K562 (cell line): Measurements from ENCODE around the gene PPP1R14B. TPM values are rescaled to one million over a fixed set of nuclear protein-coding genes. Genes with fewer than 3 reads are reported as not detected.

Experiments used
- ELF2 ChIP-seq: fragments of 250-450 bp; sonication (Bioruptor Pico); IDR thresholded peaks from 2 replicates; pipeline ENCODE4 v1.5.0; 2021; ENCODE audit warnings: mild to moderate bottlenecking
- GATAD2A ChIP-seq: fragments of 450-650 bp; IDR thresholded peaks from 2 replicates; pipeline ENCODE4 v1.6.1; 2017
- MGA ChIP-seq: fragments of 450-650 bp; IDR thresholded peaks from 2 replicates; pipeline ENCODE4 v1.6.1; 2016; ENCODE audit warnings: mild to moderate bottlenecking, moderate library complexity
- POLR3G ChIP-seq: IDR thresholded peaks from 2 replicates; pipeline ENCODE4 v1.6.1; 2011; ENCODE audit not compliant: insufficient read length, insufficient replicate concordance; ENCODE audit errors: extremely low read depth
- ZFP1 ChIP-seq: fragments of 450-650 bp; formaldehyde crosslinking; IDR thresholded peaks from 2 replicates; pipeline ENCODE4 v1.4.0; 2020; ENCODE audit warnings: mild to moderate bottlenecking, mixed read lengths
- polyA plus RNA-seq, 8 experiments: library from polyadenylated mRNA; depleted of rRNA in 4 of 8; stranded (reverse) in 5 of 8; unstranded in 3 of 8; fragments of >200 nt; fragmentation: Nextera tagmentation in 2 of 8; fragmentation: Illumina TruSeq in 1 of 8; extraction: Ambion mirVana in 2 of 8; extraction: Trizol in 1 of 8; gene quantifications; 2 replicates each; pipeline versions ENCODE4 v1.2.1 to v1.2.3, GENCODE V29; 2011 to 2014; ENCODE audit warnings: inconsistent platforms in 1 of 8, missing spikeins in 1 of 8
- total RNA-seq, 7 experiments: library from RNA; depleted of rRNA in 6 of 7; stranded (reverse); fragments of >200 nt in 6 of 7; fragmentation: Illumina TruSeq in 2 of 7; extraction: Trizol in 2 of 7; gene quantifications; 2 replicates each; pipeline versions ENCODE4 v1.2.1 to v1.2.3, GENCODE V29; 2011 to 2021; ENCODE audit warnings: low replicate concordance in 1 of 7
- TF ChIP-seq, protein P1 (sequence below), 2 experiments: IDR thresholded peaks; 2 replicates each; pipeline ENCODE4 v1.6.1; 2012; ENCODE audit warnings: improper control_type of control experiment in 2 of 2, low read depth in 2 of 2, low read length in 2 of 2, borderline replicate concordance in 1 of 2
- TF ChIP-seq, protein P2 (sequence below): fragments of 450-650 bp; IDR thresholded peaks from 2 replicates; pipeline ENCODE4 v1.6.1; 2018; ENCODE audit not compliant: partially characterized antibody

The PPP1R14B gene
- total and polyA plus RNA-seq, 9 of the 15 experiments (the other 6 are each of a cell fraction or from before 2014, with no cell fraction given), result 7.7 to 566 (median 212) TPM

DNA sequence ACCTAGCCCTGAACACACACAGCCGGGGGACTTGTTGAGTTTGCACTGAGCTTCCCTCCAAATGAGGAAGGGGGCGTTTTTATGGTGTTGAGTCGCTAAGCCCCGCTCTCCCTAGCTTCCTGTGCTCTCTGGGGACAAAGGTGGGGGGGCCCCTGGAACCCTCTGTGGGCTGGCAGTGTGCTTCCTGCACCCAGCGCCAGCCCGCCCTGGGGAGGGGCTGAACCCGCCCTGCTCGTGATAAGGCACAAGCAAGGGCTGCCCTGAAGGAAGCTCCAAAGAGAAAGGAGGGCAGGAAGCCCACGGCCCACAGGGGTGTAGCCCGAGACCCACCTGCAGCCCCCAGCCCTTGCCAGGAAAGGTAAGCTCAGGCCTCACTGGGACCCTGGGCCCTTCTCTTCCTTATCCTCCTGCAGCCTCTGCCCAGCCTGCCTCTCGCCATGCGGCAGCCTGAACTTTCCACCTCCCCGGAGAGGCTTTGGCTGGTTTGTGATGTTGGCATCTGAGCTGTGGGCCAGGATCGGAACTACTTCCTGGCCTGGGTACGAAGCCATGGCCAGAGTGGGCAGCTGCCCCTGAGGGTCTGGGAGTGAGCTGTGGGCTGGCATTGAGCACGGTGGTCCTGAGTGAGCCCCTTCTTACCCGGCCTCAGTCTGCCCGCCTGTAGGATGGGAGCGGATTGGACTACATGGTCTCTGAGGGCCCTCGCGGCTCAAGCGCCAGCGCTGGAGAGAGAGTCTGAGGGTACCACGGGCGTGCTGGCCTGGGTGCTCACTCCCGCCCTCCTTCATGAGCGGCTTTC lies 40.1 kb downstream of the PPP1R14B start, which contains the start of gene FERMT3 (continued):
- 0 out of 2 replicates have a peak, but pooled peaks have one; percentile 65 for TF ChIP-seq GATAD2A
- no peak for TF ChIP-seq ZFP1 (CRISPR knock-in tag)
- TF ChIP-seq MGA, result 0 out of 2 replicates have a peak, but pooled peaks have one; percentile 17
- TF ChIP-seq, protein P1, sequence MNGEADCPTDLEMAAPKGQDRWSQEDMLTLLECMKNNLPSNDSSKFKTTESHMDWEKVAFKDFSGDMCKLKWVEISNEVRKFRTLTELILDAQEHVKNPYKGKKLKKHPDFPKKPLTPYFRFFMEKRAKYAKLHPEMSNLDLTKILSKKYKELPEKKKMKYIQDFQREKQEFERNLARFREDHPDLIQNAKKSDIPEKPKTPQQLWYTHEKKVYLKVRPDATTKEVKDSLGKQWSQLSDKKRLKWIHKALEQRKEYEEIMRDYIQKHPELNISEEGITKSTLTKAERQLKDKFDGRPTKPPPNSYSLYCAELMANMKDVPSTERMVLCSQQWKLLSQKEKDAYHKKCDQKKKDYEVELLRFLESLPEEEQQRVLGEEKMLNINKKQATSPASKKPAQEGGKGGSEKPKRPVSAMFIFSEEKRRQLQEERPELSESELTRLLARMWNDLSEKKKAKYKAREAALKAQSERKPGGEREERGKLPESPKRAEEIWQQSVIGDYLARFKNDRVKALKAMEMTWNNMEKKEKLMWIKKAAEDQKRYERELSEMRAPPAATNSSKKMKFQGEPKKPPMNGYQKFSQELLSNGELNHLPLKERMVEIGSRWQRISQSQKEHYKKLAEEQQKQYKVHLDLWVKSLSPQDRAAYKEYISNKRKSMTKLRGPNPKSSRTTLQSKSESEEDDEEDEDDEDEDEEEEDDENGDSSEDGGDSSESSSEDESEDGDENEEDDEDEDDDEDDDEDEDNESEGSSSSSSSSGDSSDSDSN (IDR thresholded peaks at IDR 0.05; ENCODE audit: borderline replicate concordance in 1 of 2, low read depth in 2 of 2, low read length in 2 of 2), result 0 out of 4 replicates have a peak, but pooled peaks of 1 of the 2 experiments have one; percentile 38
- TF ChIP-seq, protein P2, sequence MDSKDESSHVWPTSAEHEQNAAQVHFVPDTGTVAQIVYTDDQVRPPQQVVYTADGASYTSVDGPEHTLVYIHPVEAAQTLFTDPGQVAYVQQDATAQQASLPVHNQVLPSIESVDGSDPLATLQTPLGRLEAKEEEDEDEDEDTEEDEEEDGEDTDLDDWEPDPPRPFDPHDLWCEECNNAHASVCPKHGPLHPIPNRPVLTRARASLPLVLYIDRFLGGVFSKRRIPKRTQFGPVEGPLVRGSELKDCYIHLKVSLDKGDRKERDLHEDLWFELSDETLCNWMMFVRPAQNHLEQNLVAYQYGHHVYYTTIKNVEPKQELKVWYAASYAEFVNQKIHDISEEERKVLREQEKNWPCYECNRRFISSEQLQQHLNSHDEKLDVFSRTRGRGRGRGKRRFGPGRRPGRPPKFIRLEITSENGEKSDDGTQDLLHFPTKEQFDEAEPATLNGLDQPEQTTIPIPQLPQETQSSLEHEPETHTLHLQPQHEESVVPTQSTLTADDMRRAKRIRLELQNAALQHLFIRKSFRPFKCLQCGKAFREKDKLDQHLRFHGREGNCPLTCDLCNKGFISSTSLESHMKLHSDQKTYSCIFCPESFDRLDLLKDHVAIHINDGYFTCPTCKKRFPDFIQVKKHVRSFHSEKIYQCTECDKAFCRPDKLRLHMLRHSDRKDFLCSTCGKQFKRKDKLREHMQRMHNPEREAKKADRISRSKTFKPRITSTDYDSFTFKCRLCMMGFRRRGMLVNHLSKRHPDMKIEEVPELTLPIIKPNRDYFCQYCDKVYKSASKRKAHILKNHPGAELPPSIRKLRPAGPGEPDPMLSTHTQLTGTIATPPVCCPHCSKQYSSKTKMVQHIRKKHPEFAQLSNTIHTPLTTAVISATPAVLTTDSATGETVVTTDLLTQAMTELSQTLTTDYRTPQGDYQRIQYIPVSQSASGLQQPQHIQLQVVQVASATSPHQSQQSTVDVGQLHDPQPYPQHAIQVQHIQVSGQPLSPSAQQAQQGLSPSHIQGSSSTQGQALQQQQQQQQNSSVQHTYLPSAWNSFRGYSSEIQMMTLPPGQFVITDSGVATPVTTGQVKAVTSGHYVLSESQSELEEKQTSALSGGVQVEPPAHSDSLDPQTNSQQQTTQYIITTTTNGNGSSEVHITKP, result no peak
- 0 out of 2 replicates have a peak, but pooled peaks have one; percentile 45 for TF ChIP-seq ELF2 (CRISPR knock-in tag)
- no peak for TF ChIP-seq POLR3G
